ENCODE measurements around the gene PBX2.

The PBX2 gene

GRCh38 chr6:32175322-32175710 lies 14.7 kb downstream of the PBX2 start:
- in situ Hi-C loops (cut with MboI; ENCODE audit: low sequenced_read_pairs): no loop called here

DNA sequence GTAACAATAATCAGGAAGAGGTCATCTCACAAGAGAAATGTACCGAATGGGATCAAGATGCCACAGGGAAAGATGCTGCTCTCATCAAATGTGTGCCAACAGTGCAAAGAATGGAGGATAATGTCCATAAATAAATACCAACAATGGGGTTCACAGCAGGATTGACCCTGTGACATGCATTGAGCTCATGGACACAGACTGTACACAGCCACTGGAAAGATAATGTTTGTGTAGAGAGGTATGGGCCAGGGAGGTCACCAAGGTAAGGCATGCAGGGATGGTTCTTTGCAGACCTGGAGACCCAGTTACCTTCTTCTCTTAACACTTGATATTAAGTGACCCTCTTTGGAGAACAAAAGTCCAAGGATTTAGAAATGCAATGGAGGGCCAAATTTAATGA lies 15.6 kb downstream of the PBX2 start:
- in situ Hi-C loops (cut with MboI; ENCODE audit: low sequenced_read_pairs): no loop called here

- in situ Hi-C loops (cut with MboI; ENCODE audit: low sequenced_read_pairs): no loop called here
Measured at GRCh38 chr6:32173051-32173727, 16.8 kb downstream of the PBX2 start.

- in situ Hi-C loops (cut with MboI; ENCODE audit: low sequenced_read_pairs): no loop called here
Measured at GRCh38 chr6:32171234-32171633, 18.8 kb downstream of the PBX2 start.

DNA sequence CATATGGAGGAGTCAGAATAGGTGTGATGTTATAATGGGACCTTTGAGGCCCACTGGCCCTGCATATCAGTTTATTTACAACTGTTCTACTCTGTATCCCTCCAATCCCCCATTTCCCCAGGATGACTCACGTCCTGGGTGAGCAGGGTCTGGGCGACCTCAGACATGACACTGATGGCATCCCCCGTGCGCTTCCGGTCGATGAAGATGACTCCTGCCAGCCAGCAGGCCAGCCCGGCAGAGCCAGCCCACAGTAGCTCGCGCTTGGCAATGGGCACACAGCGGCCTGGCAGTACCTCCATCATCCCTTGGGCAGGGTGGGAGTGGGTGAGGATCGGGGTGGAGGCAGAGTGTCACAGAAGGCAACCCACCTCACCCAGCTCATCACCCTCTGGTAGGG lies 19.7 kb downstream of the PBX2 start:
- in situ Hi-C loops (cut with MboI; ENCODE audit: low sequenced_read_pairs): no loop called here

GRCh38 chr6:32168807-32169591 lies 21.0 kb downstream of the PBX2 start:
- in situ Hi-C loops (cut with MboI; ENCODE audit: low sequenced_read_pairs): no loop called here

GRCh38 chr6:32168350-32168749 lies 21.7 kb downstream of the PBX2 start:
- in situ Hi-C loops (cut with MboI; ENCODE audit: low sequenced_read_pairs): no loop called here

- in situ Hi-C loops (cut with MboI; ENCODE audit: low sequenced_read_pairs): no loop called here
Measured at GRCh38 chr6:32167761-32168262, 22.2 kb downstream of the PBX2 start.

GRCh38 chr6:32167154-32167760 lies 22.7 kb downstream of the PBX2 start:
- in situ Hi-C loops (cut with MboI; ENCODE audit: low sequenced_read_pairs): no loop called here

DNA sequence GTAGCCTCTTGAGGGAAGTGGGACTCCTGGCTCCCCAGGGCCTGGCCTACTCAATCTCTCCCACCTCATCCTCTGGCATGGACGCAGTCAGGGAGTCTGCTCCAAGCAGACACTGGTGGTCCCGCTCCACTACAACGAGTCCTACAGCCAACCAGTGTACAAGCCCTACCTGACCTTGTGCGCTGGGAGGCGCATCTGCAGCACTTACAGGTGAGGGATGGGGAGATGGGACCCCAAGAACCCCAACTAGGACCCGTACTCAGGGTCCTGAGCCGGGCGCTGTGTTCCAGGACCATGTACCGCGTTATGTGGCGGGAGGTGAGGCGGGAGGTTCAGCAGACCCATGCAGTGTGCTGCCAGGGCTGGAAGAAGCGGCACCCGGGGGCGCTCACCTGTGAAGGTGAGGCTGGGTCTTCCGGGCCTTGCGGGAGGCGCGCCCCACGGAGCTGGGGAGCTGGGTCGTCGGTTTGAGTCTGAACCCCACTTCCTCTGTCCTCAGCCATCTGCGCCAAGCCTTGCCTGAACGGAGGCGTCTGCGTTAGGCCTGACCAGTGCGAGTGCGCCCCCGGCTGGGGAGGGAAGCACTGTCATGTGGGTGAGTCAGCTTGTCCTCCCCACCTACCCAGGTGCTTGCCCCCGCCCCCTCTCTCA lies 23.5 kb downstream of the PBX2 start:
- in situ Hi-C loops (cut with MboI; ENCODE audit: low sequenced_read_pairs): no loop called here

DNA sequence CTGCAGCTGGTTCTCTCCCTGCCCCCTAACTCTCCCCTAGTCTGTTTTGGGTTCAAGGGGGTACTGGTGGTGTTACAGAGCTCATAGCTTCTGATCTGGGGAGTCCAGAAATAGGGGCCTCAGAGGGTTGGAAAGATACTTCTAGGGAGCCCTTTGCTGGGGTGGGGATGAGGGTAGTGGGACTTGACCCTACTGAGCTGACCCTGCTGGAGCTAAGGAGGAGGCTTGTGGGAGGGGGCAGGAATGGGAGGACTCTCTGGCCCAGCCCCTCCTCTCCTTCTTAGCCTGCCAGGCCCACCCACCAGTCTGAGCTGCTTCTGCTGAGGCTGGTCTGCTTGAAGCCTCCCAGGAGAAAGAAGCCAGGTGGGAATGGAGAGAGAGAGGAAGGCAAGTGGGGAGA lies 25.7 kb downstream of the PBX2 start, which contains the start of gene EGFL8:
TSS of gene EGFL8 (plus strand) at position 301 of the 400 bp plus-strand sequence. CDS start 1,571 bp downstream, outside the sequence.
- in situ Hi-C loops (cut with MboI; ENCODE audit: low sequenced_read_pairs): no loop called here

DNA sequence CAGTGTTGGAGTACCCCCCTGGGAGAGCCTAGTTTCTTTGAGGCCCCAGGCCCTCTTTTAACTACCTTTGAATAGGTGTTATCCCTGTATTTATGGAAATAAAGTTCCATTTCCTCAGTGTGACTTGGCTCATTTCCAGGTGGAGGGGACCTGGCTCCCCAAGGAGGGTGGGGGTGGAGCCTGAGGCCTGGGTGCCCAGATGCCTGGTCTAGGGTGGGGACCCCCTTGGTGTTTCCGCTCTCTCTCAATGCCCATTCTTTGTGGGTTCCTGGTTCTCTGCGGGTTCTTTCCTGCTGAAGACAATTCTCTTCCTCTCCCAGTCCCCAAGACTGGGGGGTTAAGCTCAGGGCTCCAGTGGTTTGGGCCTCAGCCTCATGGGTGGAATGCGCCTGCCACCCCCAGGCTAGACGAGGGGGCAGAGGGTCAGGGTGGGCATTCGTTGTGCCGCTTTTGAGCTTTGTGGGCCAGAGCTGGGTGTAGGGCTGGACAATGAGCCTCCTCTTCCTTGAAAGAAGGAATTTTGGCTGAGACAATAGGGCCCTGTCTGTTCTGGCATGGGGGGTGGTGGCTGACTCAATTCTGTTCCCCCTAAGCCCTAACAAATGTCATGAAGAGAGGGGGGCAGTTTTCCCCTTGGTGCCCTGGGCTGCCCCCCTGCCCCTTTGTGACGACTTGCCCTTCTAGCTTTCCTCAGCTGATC lies 26.3 kb downstream of the PBX2 start:
- in situ Hi-C loops (cut with MboI; ENCODE audit: low sequenced_read_pairs): no loop called here

GRCh38 chr6:32158052-32158451 lies 31.9 kb downstream of the PBX2 start:
- in situ Hi-C loops (cut with MboI; ENCODE audit: low sequenced_read_pairs): no loop called here

- in situ Hi-C loops (cut with MboI; ENCODE audit: low sequenced_read_pairs): no loop called here
Measured at GRCh38 chr6:32156891-32157290, 33.1 kb downstream of the PBX2 start.

- in situ Hi-C loops (cut with MboI; ENCODE audit: low sequenced_read_pairs): no loop called here
Measured at GRCh38 chr6:32154514-32155161, 35.4 kb downstream of the PBX2 start.

- in situ Hi-C loops (cut with MboI; ENCODE audit: low sequenced_read_pairs): no loop called here
Measured at GRCh38 chr6:32153564-32154513, 36.2 kb downstream of the PBX2 start, which contains the start of gene PPT2. PPT2 (plus strand) TSS chr6:32154141; CDS start chr6:32154595, 454 bp downstream.

DNA sequence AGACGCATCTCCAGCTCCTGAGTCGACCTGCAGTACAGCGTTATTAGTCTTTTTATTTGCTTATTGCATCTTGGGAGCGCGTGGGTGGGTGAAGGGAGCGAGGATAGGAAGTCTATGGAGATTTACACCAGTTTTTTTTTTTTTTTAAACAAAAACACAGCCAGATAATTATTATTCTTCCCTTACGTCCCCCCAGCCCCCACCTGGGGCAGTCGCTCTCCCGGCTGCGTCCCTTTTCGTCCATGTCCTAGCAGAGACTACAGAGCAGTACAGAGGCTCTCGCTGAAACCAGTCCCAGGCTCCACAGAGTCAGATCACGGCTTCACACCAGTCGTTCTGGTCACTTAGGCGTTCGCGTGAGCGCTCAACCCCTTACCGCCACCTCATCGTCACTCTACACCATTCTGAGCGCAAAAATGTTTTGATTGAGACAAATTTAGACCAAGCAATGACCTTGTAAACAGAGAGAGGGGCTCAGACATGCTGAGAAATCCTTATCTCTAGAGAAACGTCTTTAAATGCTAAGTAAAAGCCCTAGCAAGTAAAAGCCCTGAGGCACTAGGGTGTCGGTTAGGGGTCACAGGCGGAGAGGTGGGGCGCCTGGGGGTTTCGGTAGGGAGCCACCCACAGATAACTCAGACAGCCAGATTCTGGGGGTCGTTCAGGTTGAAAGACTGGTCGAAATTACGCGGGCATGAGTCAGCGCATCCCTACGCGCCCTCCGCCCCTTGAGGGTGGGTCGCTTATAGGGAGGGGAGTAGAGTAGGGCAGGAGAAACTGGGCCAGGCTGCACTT lies 37.0 kb downstream of the PBX2 start:
- in situ Hi-C loops (cut with MboI; ENCODE audit: low sequenced_read_pairs): no loop called here

All from HL-60/S4 treated with retinoic acid at 250 ng/mL for 4 days and 3 days (cell line).